Measurements from ENCODE around the gene CHCHD10.

GRCh38 chr22:23762842-23763578 lies 4.8 kb downstream of the CHCHD10 start, which contains the start of gene C22orf15:
- TF ChIP-seq CTCF (IDR thresholded peaks at IDR 0.05; ENCODE audit: insufficient read depth, low read depth, low read length) (no peak), EZH2 (IDR thresholded peaks at IDR 0.05; ENCODE audit: insufficient read depth, low read length) (no peak)
